ENCODE results near the gene CIAPIN1.
A peak's percentile ranks its signal among the peaks of the same experiment; 100 is the strongest.
"Not testable (repeated sequence)": the region's sequence is repeated elsewhere in the genome, so short reads cannot be mapped to it uniquely, and the experiment has no call there.

The CIAPIN1 gene

DNA sequence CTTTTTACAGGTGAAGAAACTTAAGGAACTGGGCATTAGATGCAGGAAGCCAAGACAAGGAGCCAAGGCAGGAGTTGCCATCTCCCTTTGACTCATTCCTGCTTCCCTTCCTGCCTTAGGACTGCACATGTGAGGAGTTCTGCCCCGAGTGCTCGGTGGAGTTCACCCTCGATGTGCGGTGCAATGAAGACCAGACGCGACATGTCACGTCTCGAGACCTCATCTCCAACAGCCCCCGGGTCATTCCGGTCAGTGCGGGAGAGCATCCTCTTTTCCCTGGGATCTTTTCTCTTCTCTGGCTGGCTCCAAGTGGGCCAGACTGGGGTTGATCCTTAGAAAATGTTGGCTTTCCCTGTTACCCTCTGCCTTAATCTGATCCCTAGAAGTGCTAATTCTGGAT is 21.9 kb upstream of the CIAPIN1 start:
- Histone ChIP-seq H3K4me1 (ENCODE audit: control insufficient read depth, insufficient read depth, low read length, poor library complexity, severe bottlenecking) (peaks cover 3% of the 10 kb centered on the region), H3K9me3 (ENCODE audit: control insufficient read depth, low read length) (no peaks in the 10 kb centered on the region), H3K4me3 (ENCODE audit: insufficient read depth, low read depth, low read length, poor library complexity, severe bottlenecking) (no peak overlapping the region), H3K27ac (ENCODE audit: insufficient read depth, low read length, poor library complexity, severe bottlenecking) (no peak overlapping the region), H3K27me3 (replicated peaks; ENCODE audit: control insufficient read depth, insufficient read depth, low read length, poor library complexity, severe bottlenecking) (no peaks in the 10 kb centered on the region), H3K36me3 (ENCODE audit: control insufficient read depth, insufficient read depth, low read length) (peaks cover 79% of the 10 kb centered on the region)
- no peak for DNase-seq

DNA sequence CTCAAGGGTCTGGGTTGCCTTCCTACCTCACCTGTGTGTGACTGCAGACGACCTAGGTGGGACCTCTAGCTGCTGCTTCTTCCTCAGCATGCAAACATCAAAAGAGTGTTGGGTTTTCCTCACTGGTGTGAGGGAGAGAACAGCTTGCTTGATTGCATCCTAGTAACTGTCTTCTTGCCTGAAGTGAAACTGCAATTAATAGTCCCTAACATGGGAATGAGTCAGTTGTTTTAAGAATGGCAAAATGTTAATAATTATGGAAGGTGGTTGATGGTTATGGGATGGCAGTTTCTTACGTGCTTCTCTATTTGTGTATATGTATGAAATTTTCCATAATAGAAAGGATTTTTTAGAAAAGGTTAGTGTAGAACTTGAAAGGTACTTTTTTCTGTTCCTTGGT is 21.2 kb upstream of the CIAPIN1 start:
- Histone ChIP-seq H3K36me3 (ENCODE audit: control insufficient read depth, insufficient read depth, low read length) (peaks cover 80% of the 10 kb centered on the region), H3K27ac (ENCODE audit: insufficient read depth, low read length, poor library complexity, severe bottlenecking) (no peak overlapping the region), H3K4me3 (ENCODE audit: insufficient read depth, low read depth, low read length, poor library complexity, severe bottlenecking) (no peak overlapping the region), H3K27me3 (replicated peaks; ENCODE audit: control insufficient read depth, insufficient read depth, low read length, poor library complexity, severe bottlenecking) (no peaks in the 10 kb centered on the region), H3K4me1 (ENCODE audit: control insufficient read depth, insufficient read depth, low read length, poor library complexity, severe bottlenecking) (peaks cover 7% of the 10 kb centered on the region), H3K9me3 (ENCODE audit: control insufficient read depth, low read length) (no peaks in the 10 kb centered on the region)
- DNase-seq, result no peak

DNA sequence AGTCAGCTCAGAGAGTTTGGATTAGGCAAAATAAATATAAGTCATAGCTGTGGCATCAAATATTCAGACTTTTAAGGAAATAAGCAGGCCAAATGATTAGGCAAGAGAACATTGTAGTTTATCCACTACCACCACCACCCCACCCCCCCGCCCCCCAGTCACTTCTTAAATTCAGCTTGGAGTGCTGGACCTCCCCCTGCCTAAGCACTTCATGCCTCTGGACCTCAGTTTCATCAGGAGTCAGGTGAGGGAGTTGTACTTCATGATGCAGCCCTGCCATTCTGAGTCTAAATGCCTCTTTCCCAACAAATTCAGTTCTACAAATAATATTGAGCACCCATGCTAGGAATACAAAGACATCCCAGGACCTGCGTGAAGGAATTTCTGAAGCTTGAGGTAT is 17.3 kb upstream of the CIAPIN1 start:
- Histone ChIP-seq H3K27ac (ENCODE audit: insufficient read depth, low read length, poor library complexity, severe bottlenecking) (no peak overlapping the region), H3K36me3 (ENCODE audit: control insufficient read depth, insufficient read depth, low read length) (peaks cover 53% of the 10 kb centered on the region), H3K4me1 (ENCODE audit: control insufficient read depth, insufficient read depth, low read length, poor library complexity, severe bottlenecking) (peaks cover 12% of the 10 kb centered on the region), H3K27me3 (replicated peaks; ENCODE audit: control insufficient read depth, insufficient read depth, low read length, poor library complexity, severe bottlenecking) (no peaks in the 10 kb centered on the region), H3K4me3 (ENCODE audit: insufficient read depth, low read depth, low read length, poor library complexity, severe bottlenecking) (no peak overlapping the region), H3K9me3 (ENCODE audit: control insufficient read depth, low read length) (no peaks in the 10 kb centered on the region)
- DNase-seq, result no peak

DNA sequence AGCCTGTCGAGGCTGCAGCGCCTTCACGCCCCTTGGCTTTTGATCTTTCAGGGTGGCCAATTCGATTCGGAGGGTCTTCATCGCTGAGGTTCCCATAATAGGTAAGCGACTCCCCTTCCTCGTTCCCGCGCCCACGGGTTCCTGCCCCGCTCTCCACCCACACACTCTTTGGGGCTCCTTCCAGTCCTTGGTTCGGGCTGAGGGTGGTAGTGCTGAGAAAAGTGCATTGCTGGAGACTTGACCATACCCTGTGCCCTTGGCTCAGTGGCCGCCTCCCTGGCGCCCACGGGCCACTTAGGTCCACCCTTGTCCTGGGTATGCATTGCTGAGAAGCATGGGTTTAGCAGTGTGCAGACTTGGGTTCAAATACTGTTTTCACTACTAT is 15.8 kb upstream of the CIAPIN1 start:
- H3K4me3 ChIP-seq (ENCODE audit: insufficient read depth, low read depth, low read length, poor library complexity, severe bottlenecking), result peak overlapping the region; percentile 68
- H3K4me1 ChIP-seq (ENCODE audit: control insufficient read depth, insufficient read depth, low read length, poor library complexity, severe bottlenecking), result peaks cover 12% of the 10 kb centered on the region
- no peaks in the 10 kb centered on the region for H3K27me3 ChIP-seq (replicated peaks; ENCODE audit: control insufficient read depth, insufficient read depth, low read length, poor library complexity, severe bottlenecking)
- H3K9me3 ChIP-seq (ENCODE audit: control insufficient read depth, low read length), result no peaks in the 10 kb centered on the region
- H3K27ac ChIP-seq (ENCODE audit: insufficient read depth, low read length, poor library complexity, severe bottlenecking), result peak overlapping the region; percentile 68
- DNase-seq, result no peak
- peaks cover 51% of the 10 kb centered on the region for H3K36me3 ChIP-seq (ENCODE audit: control insufficient read depth, insufficient read depth, low read length)

DNA sequence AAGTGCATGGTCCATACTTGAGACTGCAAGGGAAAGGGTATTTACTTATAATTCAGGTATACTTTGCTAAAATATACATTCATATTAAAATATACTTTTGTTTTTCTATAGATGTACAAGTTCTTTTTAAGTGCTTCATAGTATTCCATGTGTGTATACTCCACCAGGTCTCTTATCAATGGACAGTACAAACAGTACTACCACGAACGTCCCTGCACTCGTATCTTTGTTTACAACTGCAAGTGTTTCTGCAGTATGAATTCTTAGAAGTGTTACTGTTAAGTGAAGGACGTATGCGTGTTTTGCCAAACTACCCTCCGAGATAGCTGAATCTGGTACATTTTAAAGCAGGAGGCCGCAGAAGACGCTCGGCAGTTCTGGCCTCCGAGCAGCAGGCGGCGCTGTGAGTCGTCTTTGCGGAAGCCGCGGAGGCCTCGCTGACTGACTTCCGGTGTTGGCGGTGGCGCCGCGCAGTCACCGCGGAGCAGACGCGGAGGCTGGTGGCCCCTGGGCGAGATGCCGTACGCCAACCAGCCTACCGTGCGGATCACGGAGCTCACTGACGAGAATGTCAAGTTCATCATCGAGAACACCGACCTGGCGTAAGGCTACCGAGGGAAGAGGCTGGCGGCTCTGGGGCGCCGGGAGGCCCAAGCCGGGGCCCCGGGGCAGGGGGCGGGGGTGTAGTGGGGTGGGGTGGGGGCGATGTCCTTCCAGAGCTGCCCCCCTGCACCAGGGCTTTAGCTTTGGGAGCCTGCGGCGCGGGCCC is 15.2 kb upstream of the CIAPIN1 start, which contains the start of gene POLR2C:
Gene POLR2C, plus strand, starts transcription at position 471 of the 769 bp plus-strand sequence. Its CDS starts 46 bp downstream, at position 517.
- Histone ChIP-seq H3K27ac (ENCODE audit: insufficient read depth, low read length, poor library complexity, severe bottlenecking) (peak within 1 kb of the TSS; percentile 68), H3K4me1 (ENCODE audit: control insufficient read depth, insufficient read depth, low read length, poor library complexity, severe bottlenecking) (peaks cover 12% of the 10 kb centered on the region), H3K36me3 (ENCODE audit: control insufficient read depth, insufficient read depth, low read length) (peaks cover 51% of the 10 kb centered on the region), H3K27me3 (replicated peaks; ENCODE audit: control insufficient read depth, insufficient read depth, low read length, poor library complexity, severe bottlenecking) (no peaks in the 10 kb centered on the region), H3K4me3 (ENCODE audit: insufficient read depth, low read depth, low read length, poor library complexity, severe bottlenecking) (peak within 1 kb of the TSS; percentile 68), H3K9me3 (ENCODE audit: control insufficient read depth, low read length) (no peaks in the 10 kb centered on the region)
- peak; percentile 81 to 85 (median 83) for DNase-seq

DNA sequence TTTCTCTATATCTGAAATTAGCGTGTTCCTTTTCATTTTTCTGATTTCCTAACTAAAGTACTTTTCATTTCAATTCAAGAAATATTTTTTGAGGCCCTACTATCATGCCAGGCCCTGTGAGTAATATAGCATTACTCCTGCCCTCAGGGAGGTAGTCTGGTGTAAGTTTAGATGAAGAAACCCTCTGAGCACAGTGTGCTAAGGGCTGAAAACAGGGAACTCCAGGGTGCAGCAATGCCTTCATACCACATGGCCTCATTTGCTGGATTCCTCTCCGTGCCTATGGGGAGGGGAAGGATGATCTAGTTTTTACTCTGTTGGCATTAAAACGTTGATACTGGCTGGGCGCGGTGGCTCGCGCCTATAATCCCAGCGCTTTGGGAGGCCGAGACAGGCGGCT is 4.8 kb upstream of the CIAPIN1 start:
- H3K9me3 ChIP-seq (ENCODE audit: control insufficient read depth, low read length), result no peaks in the 10 kb centered on the region
- DNase-seq, result no peak
- peaks cover 40% of the 10 kb centered on the region for H3K36me3 ChIP-seq (ENCODE audit: control insufficient read depth, insufficient read depth, low read length)
- H3K4me3 ChIP-seq (ENCODE audit: insufficient read depth, low read depth, low read length, poor library complexity, severe bottlenecking), result no peak overlapping the region
- H3K4me1 ChIP-seq (ENCODE audit: control insufficient read depth, insufficient read depth, low read length, poor library complexity, severe bottlenecking), result no peaks in the 10 kb centered on the region
- no peak overlapping the region for H3K27ac ChIP-seq (ENCODE audit: insufficient read depth, low read length, poor library complexity, severe bottlenecking)
- H3K27me3 ChIP-seq (replicated peaks; ENCODE audit: control insufficient read depth, insufficient read depth, low read length, poor library complexity, severe bottlenecking), result no peaks in the 10 kb centered on the region

DNA sequence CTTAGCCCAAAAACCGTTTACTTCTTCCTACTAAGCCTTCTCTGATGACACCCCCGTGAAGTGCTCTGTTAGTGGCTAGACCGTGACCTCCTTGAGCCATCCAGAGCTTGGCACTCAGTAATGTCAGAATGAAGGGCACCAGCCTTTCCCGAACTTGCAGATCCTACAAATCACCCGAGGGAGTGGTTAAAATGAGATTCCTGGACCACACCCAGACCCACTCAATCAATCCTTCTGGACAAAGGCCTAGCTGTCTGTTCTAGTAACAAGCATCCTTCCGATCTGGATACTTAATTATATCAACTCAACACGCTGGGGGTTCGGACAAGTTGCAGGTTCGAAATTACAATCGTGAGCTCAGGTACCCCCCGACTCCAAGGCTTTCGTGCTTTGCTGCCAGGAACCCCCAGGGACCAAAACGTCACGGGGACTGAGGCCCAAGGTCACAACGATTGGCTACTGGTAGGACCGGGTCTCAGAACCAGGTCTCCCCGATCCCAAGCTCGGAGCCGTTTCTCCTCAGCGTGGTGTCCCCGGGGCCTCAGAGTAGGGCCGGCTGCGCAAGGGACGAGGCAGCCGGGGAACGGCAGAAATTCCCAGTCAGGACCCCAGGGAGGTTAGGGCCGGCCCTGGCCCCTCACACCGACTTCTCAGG is 527 bp downstream of the CIAPIN1 start:
- Histone ChIP-seq H3K4me1 (ENCODE audit: control insufficient read depth, insufficient read depth, low read length, poor library complexity, severe bottlenecking) (peaks cover 3% of the 10 kb centered on the region), H3K27ac (ENCODE audit: insufficient read depth, low read length, poor library complexity, severe bottlenecking) (peak overlapping the region; percentile 84), H3K4me3 (ENCODE audit: insufficient read depth, low read depth, low read length, poor library complexity, severe bottlenecking) (peak overlapping the region; percentile 94), H3K27me3 (replicated peaks; ENCODE audit: control insufficient read depth, insufficient read depth, low read length, poor library complexity, severe bottlenecking) (no peaks in the 10 kb centered on the region), H3K36me3 (ENCODE audit: control insufficient read depth, insufficient read depth, low read length) (no peaks in the 10 kb centered on the region), H3K9me3 (ENCODE audit: control insufficient read depth, low read length) (no peaks in the 10 kb centered on the region)
- peak in 1 of 3 donors; percentile 5 for DNase-seq

DNA sequence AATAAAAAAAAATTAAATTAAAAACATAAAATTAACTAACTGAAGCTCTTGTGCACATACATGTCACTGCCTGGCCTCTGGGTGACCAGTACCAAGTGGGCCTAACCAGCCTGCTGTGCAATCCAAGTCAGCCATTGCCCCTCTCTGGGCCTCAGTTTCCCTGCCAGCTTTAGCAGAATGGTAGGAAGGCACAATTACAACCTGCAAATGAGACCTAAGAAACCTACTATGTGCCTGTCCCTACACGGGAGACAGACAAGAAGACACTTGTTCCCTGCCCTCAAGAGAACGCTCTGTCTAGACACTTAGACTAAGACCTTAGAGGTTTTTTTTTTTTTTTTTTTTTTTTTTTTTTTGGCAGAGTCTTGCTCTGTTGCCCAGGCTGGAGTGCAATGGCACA is 1.7 kb downstream of the CIAPIN1 start:
- no peaks in the 10 kb centered on the region for H3K9me3 ChIP-seq (ENCODE audit: control insufficient read depth, low read length)
- DNase-seq, result no peak
- peaks cover 6% of the 10 kb centered on the region for H3K36me3 ChIP-seq (ENCODE audit: control insufficient read depth, insufficient read depth, low read length)
- H3K4me1 ChIP-seq (ENCODE audit: control insufficient read depth, insufficient read depth, low read length, poor library complexity, severe bottlenecking), result peaks cover 3% of the 10 kb centered on the region
- no peaks in the 10 kb centered on the region for H3K27me3 ChIP-seq (replicated peaks; ENCODE audit: control insufficient read depth, insufficient read depth, low read length, poor library complexity, severe bottlenecking)
- H3K4me3 ChIP-seq (ENCODE audit: insufficient read depth, low read depth, low read length, poor library complexity, severe bottlenecking), result no peak overlapping the region
- H3K27ac ChIP-seq (ENCODE audit: insufficient read depth, low read length, poor library complexity, severe bottlenecking), result no peak overlapping the region

DNA sequence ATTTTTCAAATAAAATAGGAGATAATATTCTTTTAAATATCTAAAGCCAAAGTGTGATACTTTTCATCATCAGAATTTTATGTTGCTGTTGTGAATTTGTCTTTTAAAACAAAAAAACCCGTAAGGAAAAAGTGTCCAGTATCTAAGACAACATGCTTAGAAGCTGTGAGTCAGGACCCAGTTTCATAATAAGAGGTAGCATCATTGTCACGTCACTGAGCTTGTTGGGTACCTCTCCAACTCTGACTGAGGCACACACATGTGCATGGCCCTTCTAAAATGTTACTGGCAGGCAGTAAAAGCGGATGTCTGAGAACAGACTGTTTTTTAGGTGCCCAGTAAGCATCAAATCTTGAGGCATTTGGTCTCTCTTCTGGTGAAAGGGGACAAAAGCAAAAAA is 2.5 kb downstream of the CIAPIN1 start:
- Histone ChIP-seq H3K27me3 (replicated peaks; ENCODE audit: control insufficient read depth, insufficient read depth, low read length, poor library complexity, severe bottlenecking) (no peaks in the 10 kb centered on the region), H3K27ac (ENCODE audit: insufficient read depth, low read length, poor library complexity, severe bottlenecking) (no peak overlapping the region), H3K4me1 (ENCODE audit: control insufficient read depth, insufficient read depth, low read length, poor library complexity, severe bottlenecking) (peaks cover 3% of the 10 kb centered on the region), H3K9me3 (ENCODE audit: control insufficient read depth, low read length) (peaks cover 4% of the 10 kb centered on the region), H3K36me3 (ENCODE audit: control insufficient read depth, insufficient read depth, low read length) (peaks cover 14% of the 10 kb centered on the region), H3K4me3 (ENCODE audit: insufficient read depth, low read depth, low read length, poor library complexity, severe bottlenecking) (no peak overlapping the region)
- DNase-seq, result no peak

DNA sequence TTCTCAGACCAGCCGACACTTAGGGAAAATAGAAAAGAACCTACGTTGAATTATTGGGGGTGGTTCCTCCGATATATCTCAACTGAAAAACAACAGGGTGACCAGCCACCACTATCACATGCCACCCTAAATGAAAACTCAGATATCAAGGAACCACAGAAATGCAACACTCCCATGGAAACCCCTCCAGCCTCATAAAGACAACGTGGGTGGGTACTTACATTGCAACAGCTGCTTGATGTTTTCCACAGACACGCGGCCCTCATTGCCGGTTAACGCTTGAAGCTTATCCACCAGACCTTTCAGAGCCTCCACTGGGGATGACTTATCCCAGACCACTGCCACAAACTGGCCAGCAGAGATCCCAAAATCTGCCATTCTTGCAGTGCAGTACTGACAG is 6.6 kb downstream of the CIAPIN1 start:
- H3K4me1 ChIP-seq (ENCODE audit: control insufficient read depth, insufficient read depth, low read length, poor library complexity, severe bottlenecking); DNase-seq; H3K9me3 ChIP-seq (ENCODE audit: control insufficient read depth, low read length); H3K27me3 ChIP-seq (replicated peaks; ENCODE audit: control insufficient read depth, insufficient read depth, low read length, poor library complexity, severe bottlenecking); H3K4me3 ChIP-seq (ENCODE audit: insufficient read depth, low read depth, low read length, poor library complexity, severe bottlenecking); H3K27ac ChIP-seq (ENCODE audit: insufficient read depth, low read length, poor library complexity, severe bottlenecking): not testable (repeated sequence)
- peaks cover 32% of the 10 kb centered on the region for H3K36me3 ChIP-seq (ENCODE audit: control insufficient read depth, insufficient read depth, low read length)
